ENCODE measurements around the gene BACH2.
"Not testable (repeated sequence)": the region's sequence is repeated elsewhere in the genome, so short reads cannot be mapped to it uniquely, and the experiment has no call there.

The BACH2 gene

GRCh38 chr6:90214461-90214860 is 82.2 kb downstream of the BACH2 start:
- no peak overlapping the region for H3K4me3 ChIP-seq (IDR thresholded peaks at IDR 0.05; ENCODE audit: insufficient read depth, low read depth, low read length)
- H3K27ac ChIP-seq, result no peak overlapping the region
- no peak overlapping the region for H3K9ac ChIP-seq
- no peak for TF ChIP-seq CTCF (conservative IDR thresholded peaks at IDR 0.05; ENCODE audit: low read depth, low read length)
- H3K27me3 ChIP-seq (ENCODE audit: insufficient read depth, low read depth), result no peaks in the 10 kb centered on the region
- H3K4me1 ChIP-seq (ENCODE audit: low read depth, poor library complexity, severe bottlenecking), result peaks cover 33% of the 10 kb centered on the region
- no peaks in the 10 kb centered on the region for H3K36me3 ChIP-seq (ENCODE audit: insufficient read depth)
- no peak overlapping the region for H2AFZ ChIP-seq (ENCODE audit: low read depth)
- no peaks in the 10 kb centered on the region for H4K20me1 ChIP-seq (ENCODE audit: insufficient read depth)
- H3K4me2 ChIP-seq, result peak overlapping the region; percentile 42
- no peaks in the 10 kb centered on the region for H3K79me2 ChIP-seq (ENCODE audit: insufficient read depth, low read depth)

GRCh38 chr6:90212274-90212673 is 84.4 kb downstream of the BACH2 start:
- Histone ChIP-seq H3K27me3 (ENCODE audit: insufficient read depth, low read depth) (no peaks in the 10 kb centered on the region), H3K4me1 (ENCODE audit: low read depth, poor library complexity, severe bottlenecking) (peaks cover 15% of the 10 kb centered on the region), H3K9ac (no peak overlapping the region), H3K79me2 (ENCODE audit: insufficient read depth, low read depth) (no peaks in the 10 kb centered on the region), H3K4me2 (no peak overlapping the region), H3K4me3 (IDR thresholded peaks at IDR 0.05; ENCODE audit: insufficient read depth, low read depth, low read length) (no peak overlapping the region), H4K20me1 (ENCODE audit: insufficient read depth) (no peaks in the 10 kb centered on the region), H3K36me3 (ENCODE audit: insufficient read depth) (no peaks in the 10 kb centered on the region), H3K27ac (no peak overlapping the region), H2AFZ (ENCODE audit: low read depth) (no peak overlapping the region)
- no peak for TF ChIP-seq CTCF (conservative IDR thresholded peaks at IDR 0.05; ENCODE audit: low read depth, low read length)

- TF ChIP-seq CTCF (conservative IDR thresholded peaks at IDR 0.05; ENCODE audit: low read depth, low read length), result no peak
- no peak overlapping the region for H3K27ac ChIP-seq
- H3K27me3 ChIP-seq (ENCODE audit: insufficient read depth, low read depth), result no peaks in the 10 kb centered on the region
- H4K20me1 ChIP-seq (ENCODE audit: insufficient read depth), result no peaks in the 10 kb centered on the region
- no peak overlapping the region for H3K4me2 ChIP-seq
- H3K4me1 ChIP-seq (ENCODE audit: low read depth, poor library complexity, severe bottlenecking), result peaks cover 8% of the 10 kb centered on the region
- no peak overlapping the region for H2AFZ ChIP-seq (ENCODE audit: low read depth)
- no peaks in the 10 kb centered on the region for H3K36me3 ChIP-seq (ENCODE audit: insufficient read depth)
- no peak overlapping the region for H3K4me3 ChIP-seq (IDR thresholded peaks at IDR 0.05; ENCODE audit: insufficient read depth, low read depth, low read length)
- no peaks in the 10 kb centered on the region for H3K79me2 ChIP-seq (ENCODE audit: insufficient read depth, low read depth)
- no peak overlapping the region for H3K9ac ChIP-seq
Measured at GRCh38 chr6:90209527-90209926, 87.1 kb downstream of the BACH2 start.

GRCh38 chr6:90208690-90209089 is 88.0 kb downstream of the BACH2 start:
- not testable (repeated sequence) for H3K4me1 ChIP-seq (ENCODE audit: low read depth, poor library complexity, severe bottlenecking); H3K79me2 ChIP-seq (ENCODE audit: insufficient read depth, low read depth); H2AFZ ChIP-seq (ENCODE audit: low read depth); H3K4me3 ChIP-seq (IDR thresholded peaks at IDR 0.05; ENCODE audit: insufficient read depth, low read depth, low read length); H4K20me1 ChIP-seq (ENCODE audit: insufficient read depth); H3K4me2 ChIP-seq; H3K27me3 ChIP-seq (ENCODE audit: insufficient read depth, low read depth); H3K36me3 ChIP-seq (ENCODE audit: insufficient read depth); H3K9ac ChIP-seq; H3K27ac ChIP-seq

- H3K4me1 ChIP-seq (ENCODE audit: low read depth, poor library complexity, severe bottlenecking), result no peaks in the 10 kb centered on the region
- H3K79me2 ChIP-seq (ENCODE audit: insufficient read depth, low read depth), result no peaks in the 10 kb centered on the region
- H3K27me3 ChIP-seq (ENCODE audit: insufficient read depth, low read depth), result no peaks in the 10 kb centered on the region
- no peak overlapping the region for H3K27ac ChIP-seq
- no peaks in the 10 kb centered on the region for H3K36me3 ChIP-seq (ENCODE audit: insufficient read depth)
- H4K20me1 ChIP-seq (ENCODE audit: insufficient read depth), result no peaks in the 10 kb centered on the region
- no peak for TF ChIP-seq CTCF (conservative IDR thresholded peaks at IDR 0.05; ENCODE audit: low read depth, low read length)
- no peak overlapping the region for H2AFZ ChIP-seq (ENCODE audit: low read depth)
- H3K9ac ChIP-seq, result no peak overlapping the region
- H3K4me2 ChIP-seq, result no peak overlapping the region
- H3K4me3 ChIP-seq (IDR thresholded peaks at IDR 0.05; ENCODE audit: insufficient read depth, low read depth, low read length), result no peak overlapping the region
Measured at GRCh38 chr6:90204327-90205056, 92.2 kb downstream of the BACH2 start.
